ENCODE results near the gene TAPBP. TPM values are rescaled to one million over a fixed set of nuclear protein-coding genes. Genes with fewer than 3 reads are reported as not detected.
A peak's percentile ranks its signal among the peaks of the same experiment; 100 is the strongest.

The TAPBP gene
- total and polyA plus RNA-seq, 9 of the 15 experiments (the other 6 are each of a cell fraction or from before 2014, with no cell fraction given), result 5.6 to 74.0 (median 22.3) TPM

- TF ChIP-seq ZNF316 (IDR thresholded peaks at IDR 0.05) (peak; percentile 50; the same call in 1 of the 2 replicates), ARHGAP35 (IDR thresholded peaks at IDR 0.05; ENCODE audit: partially characterized antibody) (no peak), FOXK1 (CRISPR knock-in tag; IDR thresholded peaks at IDR 0.05; ENCODE audit: borderline replicate concordance) (no peak), POLR2A (conservative IDR thresholded peaks at IDR 0.05) (0 out of 2 replicates have a peak, but pooled peaks have one; percentile 25), C11orf30 (IDR thresholded peaks at IDR 0.05; ENCODE audit: low read depth) (peak; percentile 50; the same call in 1 of the 2 replicates)
- WGBS (ENCODE audit: insufficient coverage, low coverage, missing lambda C conversion rate), result 79% methylated on average over 3 of the region's 3 CpGs
- no peak overlapping the region for H3K4me3 ChIP-seq
- no peak overlapping the region for H3K9ac ChIP-seq (ENCODE audit: insufficient read depth in 1 of 2, low read depth in 2 of 2, low read length in 2 of 2)
- no peaks in the 10 kb centered on the region for H3K9me3 ChIP-seq (replicated peaks; ENCODE audit: control insufficient read depth, insufficient read depth, low read depth, low read length)
- H3K79me2 ChIP-seq (ENCODE audit: control insufficient read depth, insufficient read depth, low read length), result peaks cover 48% of the 10 kb centered on the region
- ChIA-PET POLR2A (interaction anchor here (3.0 to 3.1 kb wide), 2 partner anchors 10 to 13 kb away, joined by 13 to 25 read pairs; partner anchors contain the start of genes PFDN6 and WDR46), CTCF (ENCODE audit: low intra/inter-chr PET ratio) (no interaction called here)
- intact Hi-C loops (cut with micrococcal nuclease) (no loop called here), in situ Hi-C loops (cut with MboI) (no loop called here)
- no TSS peak for BruUV-seq (replicated peaks)
- H4K20me1 ChIP-seq (replicated peaks; ENCODE audit: control insufficient read depth, insufficient read depth, low read length), result peaks cover 11% of the 10 kb centered on the region; the same call in 1 of the 2 replicates
- no peak overlapping the region for H2AFZ ChIP-seq (ENCODE audit: low read depth, low read length)
- FAIRE-seq, result no peak
- peaks cover 51% of the 10 kb centered on the region for H3K36me3 ChIP-seq (ENCODE audit: control insufficient read depth, insufficient read depth, low read length)
- DNase-seq (ENCODE audit: extremely low read depth in 1 of 4, low spot score in 3 of 4), result no peak
- H3K27ac ChIP-seq (ENCODE audit: extremely low read depth, low read depth, low read length), result no peak overlapping the region
- no peaks in the 10 kb centered on the region for H3K27me3 ChIP-seq (ENCODE audit: control insufficient read depth in 2 of 2, insufficient read depth in 2 of 2, low read length in 2 of 2)
- peak overlapping the region; percentile 25; the same call in 1 of the 2 replicates for H3K4me2 ChIP-seq (ENCODE audit: insufficient read depth, low read length)
- ATAC-seq, result no peak
- peaks cover 2% of the 10 kb centered on the region for H3K9me1 ChIP-seq (ENCODE audit: control insufficient read depth, insufficient read depth, low read length)
- H3K4me1 ChIP-seq (replicated peaks in 1 of 2; ENCODE audit: control insufficient read depth in 2 of 2, insufficient read depth in 2 of 2, low read length in 2 of 2), result peaks cover 9 to 50% of the 10 kb centered on the region in 2 experiments
These were observed 12.0 kb downstream of the TAPBP start for GRCh38 chr6:33301877-33302276.

Measured in K562 (cell line).